A549 (cell line): ENCODE data around the gene DHRS7B. TPM values are rescaled to one million over a fixed set of nuclear protein-coding genes. Genes with fewer than 3 reads are reported as not detected.

Experiments used
- ATAC-seq, 2 experiments: fragments of 200-7000 bp in 1 of 2; fragments of >200 bp in 1 of 2; cut with Nextera tagmentation in 1 of 2; cut with Tn5 transposase in 1 of 2; 3 replicates each; pipeline versions ENCODE4 v1.8.0 to v1.9.1; 2018 to 2020; ENCODE audit warnings: mild to moderate bottlenecking in 1 of 2, moderate library complexity in 1 of 2
- CTCF ChIA-PET: fragments of 300-600 bp; sonication (Branson Sonifier 250); formaldehyde crosslinking; extraction: SDS; loops from one replicate; lab custom pipeline; 2021; ENCODE audit warnings: antibody characterized with exemption, inconsistent platforms; lab: Yijun Ruan, JAX
- POLR2A ChIA-PET: fragments of 350-600 bp; formaldehyde crosslinking; extraction: SDS; loops from one replicate; lab custom pipeline; 2021; ENCODE audit warnings: antibody characterized with exemption, inconsistent platforms; lab: Yijun Ruan, JAX
- DNase-seq, 2 experiments: peaks; one replicate each; pipeline versions ENCODE4 v3.0.0 to v3.0.0-alpha.2; 2011 to 2016; ENCODE audit warnings: low read depth in 1 of 2, low spot score in 1 of 2
- FAIRE-seq: peaks from 2 replicates; lab custom pipeline; 2011; peaks lifted over from hg19 to GRCh38; lab: Jason Lieb, UNC
- H3K27ac ChIP-seq, 2 experiments: fragments of >200 bp; sonication (Bioruptor Twin); formaldehyde crosslinking; 3 replicates each; pipeline ENCODE4 v1.5.1; 2016 to 2017
- H3K4me1 ChIP-seq: fragments of >200 bp; sonication (Bioruptor Twin); formaldehyde crosslinking; 3 replicates; pipeline ENCODE4 v1.6.1; 2016
- H3K4me2 ChIP-seq: fragments of >200 bp; sonication (Bioruptor Twin); formaldehyde crosslinking; 3 replicates; pipeline ENCODE4 v1.6.1; 2016
- H3K4me3 ChIP-seq: fragments of >200 bp; sonication (Bioruptor Twin); formaldehyde crosslinking; 3 replicates; pipeline ENCODE4 v1.5.1; 2016
- H3K9me3 ChIP-seq: fragments of >200 bp; sonication (Bioruptor Twin); formaldehyde crosslinking; 3 replicates; pipeline ENCODE4 v1.6.1; 2016
- BHLHE40 ChIP-seq: IDR thresholded peaks from 2 replicates; pipeline ENCODE4 v1.6.1; 2012; ENCODE audit warnings: low read depth, low read length, inconsistent platforms
- CEBPB ChIP-seq, 2 experiments: fragments of >200 bp in 1 of 2; sonication (Bioruptor Twin) in 1 of 2; formaldehyde crosslinking in 1 of 2; IDR thresholded peaks; 2 replicates each; pipeline ENCODE4 v1.6.1; 2012 to 2016
- CHD4 ChIP-seq: fragments of 200-600 bp; sonication (generic); IDR thresholded peaks from 2 replicates; pipeline ENCODE4 v1.6.1; 2016; ENCODE audit warnings: antibody characterized with exemption, mild to moderate bottlenecking, borderline replicate concordance
- ELK1 ChIP-seq: fragments of 150-350 bp; IDR thresholded peaks from 2 replicates; pipeline ENCODE4 v1.6.1; 2014; ENCODE audit warnings: low read depth, mild to moderate bottlenecking, low read length
- FOSB ChIP-seq: fragments of 250-450 bp; sonication (Bioruptor Pico); IDR thresholded peaks from 2 replicates; pipeline ENCODE4 v1.5.0; 2020; ENCODE audit warnings: mild to moderate bottlenecking, moderate library complexity
- FOSL2 ChIP-seq, 2 experiments: fragments of 450-650 bp in 1 of 2; fragments of >200 bp in 1 of 2; sonication (Bioruptor Twin) in 1 of 2; formaldehyde crosslinking; IDR thresholded peaks; 2 replicates each; pipeline versions ENCODE4 v1.5.0 to v1.6.1; 2016 to 2020; ENCODE audit warnings: mild to moderate bottlenecking in 1 of 2, moderate library complexity in 1 of 2
- FOXS1 ChIP-seq: fragments of 250-450 bp; sonication (Bioruptor Pico); IDR thresholded peaks from 2 replicates; pipeline ENCODE4 v1.5.0; 2020; ENCODE audit warnings: mild to moderate bottlenecking, moderate library complexity
- HOXA7 ChIP-seq: fragments of 250-450 bp; sonication (Bioruptor Pico); IDR thresholded peaks from 2 replicates; pipeline ENCODE4 v1.5.0; 2020; ENCODE audit warnings: mild to moderate bottlenecking, moderate library complexity
- HOXB5 ChIP-seq: fragments of 250-450 bp; sonication (Bioruptor Pico); IDR thresholded peaks from 2 replicates; pipeline ENCODE4 v1.5.0; 2020; ENCODE audit warnings: mild to moderate bottlenecking, moderate library complexity
- JUN ChIP-seq, 2 experiments: fragments of >200 bp; sonication (Bioruptor Twin); formaldehyde crosslinking; IDR thresholded peaks; 2 replicates in 1 of 2; 3 replicates in 1 of 2; pipeline ENCODE4 v1.6.1; 2016 to 2017
- KDM5A ChIP-seq: fragments of 200-600 bp; sonication (generic); IDR thresholded peaks from 2 replicates; pipeline ENCODE4 v1.6.1; 2016; ENCODE audit warnings: antibody characterized with exemption, mild to moderate bottlenecking
- MAFK ChIP-seq: fragments of 450-650 bp; IDR thresholded peaks from 2 replicates; pipeline ENCODE4 v1.6.1; 2014; ENCODE audit not compliant: partially characterized antibody
- MYC ChIP-seq: IDR thresholded peaks from 2 replicates; pipeline ENCODE4 v1.6.1; 2012; ENCODE audit warnings: mild to moderate bottlenecking, inconsistent platforms, low read length, improper control_type of control experiment, borderline replicate concordance
- NPAS2 ChIP-seq: fragments of 250-450 bp; sonication (Bioruptor Pico); IDR thresholded peaks from 2 replicates; pipeline ENCODE4 v1.8.0; 2022; ENCODE audit warnings: mild to moderate bottlenecking, moderate library complexity, borderline replicate concordance
- NR3C1 ChIP-seq: fragments of >200 bp; sonication (Bioruptor Twin); formaldehyde crosslinking; IDR thresholded peaks from 3 replicates; pipeline ENCODE4 v1.6.1; 2017
- PHF8 ChIP-seq: fragments of 200-600 bp; sonication (generic); IDR thresholded peaks from 2 replicates; pipeline ENCODE4 v1.6.1; 2016; ENCODE audit warnings: low read depth, mild to moderate bottlenecking, antibody characterized with exemption, moderate library complexity, borderline replicate concordance
- POLR2AphosphoS2 ChIP-seq: conservative IDR thresholded peaks from 2 replicates; pipeline ENCODE4 v1.6.1; 2012; ENCODE audit warnings: low read length, improper control_type of control experiment, inconsistent platforms
- RAD21 ChIP-seq, 2 experiments: fragments of >200 bp in 1 of 2; sonication (Bioruptor Twin) in 1 of 2; formaldehyde crosslinking in 1 of 2; IDR thresholded peaks in 1 of 2; conservative IDR thresholded peaks in 1 of 2; 2 replicates in 1 of 2; 3 replicates in 1 of 2; pipeline ENCODE4 v1.6.1; 2012 to 2018; ENCODE audit warnings: inconsistent platforms in 1 of 2
- RARB ChIP-seq: fragments of 250-450 bp; sonication (Bioruptor Pico); IDR thresholded peaks from 2 replicates; pipeline ENCODE4 v1.8.0; 2021; ENCODE audit warnings: mild to moderate bottlenecking, moderate library complexity
- REST ChIP-seq: fragments of 200-600 bp; sonication (generic); IDR thresholded peaks from 2 replicates; pipeline ENCODE4 v1.6.1; 2016; ENCODE audit warnings: antibody characterized with exemption, mild to moderate bottlenecking, moderate library complexity
- RNF2 ChIP-seq: fragments of 200-600 bp; sonication (generic); IDR thresholded peaks from 2 replicates; pipeline ENCODE4 v1.6.1; 2016; ENCODE audit warnings: low read depth, mild to moderate bottlenecking, antibody characterized with exemption, moderate library complexity, borderline replicate concordance
- TFCP2L1 ChIP-seq: fragments of 250-450 bp; sonication (Bioruptor Pico); IDR thresholded peaks from 2 replicates; pipeline ENCODE4 v1.5.0; 2021; ENCODE audit warnings: mild to moderate bottlenecking
- USF2 ChIP-seq: fragments of 450-650 bp; IDR thresholded peaks from 2 replicates; pipeline ENCODE4 v1.6.1; 2014; ENCODE audit warnings: antibody characterized with exemption
- ZFP36 ChIP-seq: fragments of 450-650 bp; IDR thresholded peaks from 2 replicates; pipeline ENCODE4 v1.6.1; 2014; ENCODE audit warnings: borderline replicate concordance; ENCODE audit not compliant: partially characterized antibody
- WGBS: methylation state at CpG from one replicate; pipeline ENCODE4 v1.1.6; 2017; ENCODE audit errors: missing lambda C conversion rate; 5-methylcytosine and 5-hydroxymethylcytosine counted together
- polyA plus RNA-seq, 4 experiments: library from polyadenylated mRNA; depleted of rRNA in 3 of 4; stranded (reverse); fragments of >200 nt; fragmentation: RNase III in 1 of 4; extraction: RNeasy Plus Mini Kit Qiagen cat#74134 plus additional on column Dnase treatment in 1 of 4; gene quantifications; 2 replicates in 3 of 4; 3 replicates in 1 of 4; pipeline ENCODE4 v1.2.3, GENCODE V29; 2011 to 2017

DHRS7B gene
- polyA plus RNA-seq, 2 of the 4 experiments (the other 2 are of a cell fraction), result 23.6 to 25.4 TPM

GRCh38 chr17:21108651-21109050, 18.1 kb upstream of the DHRS7B start:
- 75% methylated on average over 3 of the region's 3 CpGs for WGBS
- H3K27ac ChIP-seq, result no peak overlapping the region
- ATAC-seq, result no peak
- no peaks in the 10 kb centered on the region for H3K4me1 ChIP-seq
- no peaks in the 10 kb centered on the region for H3K9me3 ChIP-seq
- no peak for TF ChIP-seq REST
- no peak for TF ChIP-seq MYC
- no peak for TF ChIP-seq HOXB5 (CRISPR knock-in tag)
- no peak for TF ChIP-seq USF2
- TF ChIP-seq CEBPB (IDR thresholded peaks at IDR 0.05), result no peak
- TF ChIP-seq ELK1, result no peak
- TF ChIP-seq FOSL2 (IDR thresholded peaks at IDR 0.05), result no peak
- no peak for TF ChIP-seq FOSL2 (CRISPR knock-in tag; IDR thresholded peaks at IDR 0.05)
- TF ChIP-seq CHD4, result no peak
- no peak for TF ChIP-seq JUN (IDR thresholded peaks at IDR 0.05)
- TF ChIP-seq ZFP36, result no peak
- TF ChIP-seq RARB (CRISPR knock-in tag), result no peak
- TF ChIP-seq NPAS2 (CRISPR knock-in tag), result no peak
- no peak for TF ChIP-seq PHF8
- no peak for TF ChIP-seq FOXS1
- TF ChIP-seq RAD21 (conservative IDR thresholded peaks at IDR 0.05 in 1 of 2, IDR thresholded peaks at IDR 0.05 in 1 of 2), result no peak
- no peak for TF ChIP-seq NR3C1
- H3K4me2 ChIP-seq, result no peak overlapping the region
- CTCF ChIA-PET, result interaction anchor here (1.1 to 4.9 kb wide), 5 partner anchors 9 to 65 kb away, joined by 3 to 58 read pairs (median 5); no protein-coding TSS in a partner anchor
- POLR2A ChIA-PET, result interaction anchor here (0.6 kb wide), 1 partner anchor 66 kb away, joined by 7 read pairs; the partner anchor contains the start of gene USP22
- no peak overlapping the region for H3K4me3 ChIP-seq
- no peak for FAIRE-seq
- no peak for DNase-seq

- 69% methylated on average over 5 of the region's 5 CpGs for WGBS
- ChIA-PET POLR2A (no interaction called here), CTCF (interaction anchor here (1.3 kb wide), 2 partner anchors 10 to 398 kb away, joined by 3 to 4 read pairs; no protein-coding TSS in a partner anchor)
- no peak overlapping the region for H3K4me3 ChIP-seq
- DNase-seq, result no peak
- TF ChIP-seq BHLHE40 (no peak), POLR2AphosphoS2 (no peak), JUN (IDR thresholded peaks at IDR 0.05) (no peak), FOSB (CRISPR knock-in tag) (no peak), RNF2 (no peak), MAFK (no peak), KDM5A (no peak), HOXB5 (CRISPR knock-in tag) (no peak), HOXA7 (no peak), TFCP2L1 (CRISPR knock-in tag) (no peak)
- H3K4me1 ChIP-seq, result no peaks in the 10 kb centered on the region
- no peak overlapping the region for H3K27ac ChIP-seq
- FAIRE-seq, result peak; percentile 18
- no peak overlapping the region for H3K4me2 ChIP-seq
- no peak for ATAC-seq
- no peaks in the 10 kb centered on the region for H3K9me3 ChIP-seq
Measured at GRCh38 chr17:21113049-21113690, 13.6 kb upstream of the DHRS7B start.
